Ramos (cell line): ENCODE measurements around the gene PARP6.

Source experiments
- in situ Hi-C: fragments of 300-500 bp; cut with MboI; formaldehyde crosslinking; loops from one replicate; pipeline ENCODE4 v1.14.3; 2022; ENCODE audit warnings: low sequenced_read_pairs; ENCODE audit not compliant: unreplicated experiment

The PARP6 gene, protein sequence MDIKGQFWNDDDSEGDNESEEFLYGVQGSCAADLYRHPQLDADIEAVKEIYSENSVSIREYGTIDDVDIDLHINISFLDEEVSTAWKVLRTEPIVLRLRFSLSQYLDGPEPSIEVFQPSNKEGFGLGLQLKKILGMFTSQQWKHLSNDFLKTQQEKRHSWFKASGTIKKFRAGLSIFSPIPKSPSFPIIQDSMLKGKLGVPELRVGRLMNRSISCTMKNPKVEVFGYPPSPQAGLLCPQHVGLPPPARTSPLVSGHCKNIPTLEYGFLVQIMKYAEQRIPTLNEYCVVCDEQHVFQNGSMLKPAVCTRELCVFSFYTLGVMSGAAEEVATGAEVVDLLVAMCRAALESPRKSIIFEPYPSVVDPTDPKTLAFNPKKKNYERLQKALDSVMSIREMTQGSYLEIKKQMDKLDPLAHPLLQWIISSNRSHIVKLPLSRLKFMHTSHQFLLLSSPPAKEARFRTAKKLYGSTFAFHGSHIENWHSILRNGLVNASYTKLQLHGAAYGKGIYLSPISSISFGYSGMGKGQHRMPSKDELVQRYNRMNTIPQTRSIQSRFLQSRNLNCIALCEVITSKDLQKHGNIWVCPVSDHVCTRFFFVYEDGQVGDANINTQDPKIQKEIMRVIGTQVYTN

DNA sequence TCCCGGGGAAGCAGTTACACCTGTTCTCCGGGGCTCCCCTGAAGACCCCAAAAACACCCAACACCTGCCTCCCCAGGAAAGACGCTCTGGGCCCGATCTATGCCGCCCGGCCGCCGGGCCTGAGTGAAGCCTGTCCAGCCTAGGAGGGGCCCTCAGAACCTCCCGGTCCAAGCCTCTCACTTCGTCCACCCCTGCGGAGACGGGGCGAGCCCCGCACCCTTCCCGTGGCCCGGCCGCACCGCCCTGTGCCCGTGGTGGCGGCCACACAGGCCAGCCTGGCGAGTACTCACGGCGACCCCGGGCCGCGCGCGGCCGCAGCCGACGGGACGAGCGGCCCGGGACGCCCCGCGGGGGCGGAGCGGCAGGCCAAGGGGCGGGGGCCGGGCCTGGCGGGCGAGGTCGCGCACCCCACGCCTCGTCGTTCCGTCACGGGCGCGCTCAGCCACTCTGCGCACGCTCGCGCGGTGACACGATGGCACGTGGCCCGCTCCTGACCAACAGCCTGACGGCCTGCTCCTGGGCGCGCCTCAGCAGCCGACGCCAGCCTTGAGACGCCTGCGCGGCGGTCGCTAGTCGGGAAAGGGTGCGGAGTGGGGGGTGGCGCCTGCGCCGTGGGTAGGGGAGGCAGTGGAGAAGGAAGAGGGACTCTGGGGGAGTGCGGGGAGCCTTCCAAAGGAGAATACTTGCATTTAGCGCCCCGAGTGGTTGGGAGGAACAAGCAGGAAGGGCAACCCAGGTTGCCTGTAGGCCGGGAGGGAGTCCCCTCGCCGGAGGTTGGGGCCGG lies at the start of gene PARP6:
Gene PARP6 (minus strand): TSS at position 342 of the 784 bp plus-strand sequence. CDS start 5,077 bp downstream, outside the sequence.
- in situ Hi-C loops = no loop called here

DNA sequence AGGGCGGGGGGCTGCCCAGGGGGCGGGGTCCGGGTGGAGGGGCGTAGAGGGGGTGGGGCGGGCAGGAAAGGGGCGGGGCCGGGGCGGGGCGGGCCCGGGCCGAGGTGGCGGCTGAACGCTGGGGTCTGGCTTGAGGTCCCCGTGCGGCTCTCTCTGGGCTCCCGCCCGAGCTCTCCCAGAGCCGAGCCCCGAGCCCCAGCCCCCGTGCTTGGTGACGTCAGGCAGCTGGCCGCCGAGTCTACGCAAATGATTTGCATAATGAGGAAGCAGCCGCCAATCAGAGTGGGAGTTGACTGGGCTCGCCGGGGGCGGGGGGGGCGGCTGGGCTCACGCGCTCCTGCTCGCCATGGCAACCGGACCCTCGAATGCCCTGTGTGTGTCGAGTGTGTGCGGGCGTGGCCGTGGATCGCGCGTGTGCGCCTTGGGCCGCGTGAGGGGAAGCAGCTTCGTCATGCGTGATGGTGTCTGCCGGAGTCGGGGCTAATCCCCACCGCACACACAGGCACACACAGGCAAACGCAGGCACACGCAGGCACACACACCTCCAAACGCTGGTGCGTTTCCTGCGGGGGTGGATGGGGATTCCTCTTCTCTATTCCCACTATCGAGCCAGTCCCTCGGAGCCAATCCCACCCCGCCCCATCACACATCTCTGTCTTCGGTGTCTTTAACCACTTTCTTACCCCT lies 47.8 kb upstream of the PARP6 start, which contains the start of gene CELF6:
Gene CELF6 (minus strand): TSS at position 173 of the 687 bp plus-strand sequence. CDS start 283 bp downstream, outside the sequence.
- in situ Hi-C loops = no loop called here

DNA sequence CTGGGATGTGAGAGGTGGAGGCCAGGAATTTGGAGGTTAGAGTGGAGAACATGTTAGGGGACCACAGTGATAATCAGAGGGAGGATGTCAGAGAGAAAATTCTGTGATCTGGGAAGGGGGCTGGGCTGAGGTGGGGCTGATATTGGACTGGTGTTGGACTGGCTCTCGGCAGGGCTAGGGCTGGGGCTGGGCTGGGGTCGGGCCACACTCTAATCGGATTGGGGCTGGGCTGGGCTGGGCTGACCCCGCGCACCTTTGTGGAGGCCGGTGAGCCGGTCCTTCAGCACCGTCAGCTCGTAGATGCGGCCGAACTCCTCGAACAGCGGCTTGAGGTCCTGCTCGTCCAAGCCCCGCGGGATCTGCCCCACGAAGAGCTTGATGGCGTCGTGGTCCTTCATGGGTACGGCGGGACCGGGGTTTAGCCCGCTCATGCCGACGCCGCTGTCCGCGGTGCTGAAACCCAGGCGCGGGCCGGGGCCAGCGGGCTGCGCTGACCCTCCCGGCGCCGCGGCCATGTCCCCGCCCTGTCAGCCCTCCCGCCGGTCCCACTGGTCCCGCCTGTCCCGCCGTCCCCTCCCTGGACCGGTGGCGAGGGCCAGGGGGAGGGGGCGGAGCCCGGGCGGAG lies 47.1 kb upstream of the PARP6 start:
- in situ Hi-C loops = no loop called here

DNA sequence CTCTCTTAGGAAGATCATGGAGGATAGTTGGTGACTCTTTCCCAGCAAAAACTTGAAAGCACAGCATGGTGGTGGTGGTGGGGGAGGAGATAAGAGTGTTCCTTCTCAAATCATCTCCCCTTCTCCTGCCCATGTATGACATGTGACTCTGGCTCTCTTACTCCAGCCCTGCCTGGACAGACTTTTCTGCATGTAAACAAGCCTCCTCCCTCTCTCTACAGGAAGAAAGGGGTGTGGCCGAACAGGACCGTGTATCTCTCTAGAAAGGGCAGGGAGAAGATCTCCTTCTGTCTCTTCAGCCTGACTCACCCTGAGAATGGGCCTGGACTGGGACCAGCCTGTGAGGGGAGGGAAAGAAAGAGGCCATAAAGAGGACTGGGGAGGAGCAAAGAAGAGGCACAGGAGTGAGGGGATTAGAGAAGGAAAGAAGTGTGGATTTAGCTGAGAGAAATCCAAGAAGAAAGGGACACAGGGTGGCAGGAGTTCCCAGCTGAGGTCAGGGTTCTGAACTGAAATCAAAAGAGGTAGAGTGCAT lies 46.1 kb upstream of the PARP6 start:
- in situ Hi-C loops = no loop called here

DNA sequence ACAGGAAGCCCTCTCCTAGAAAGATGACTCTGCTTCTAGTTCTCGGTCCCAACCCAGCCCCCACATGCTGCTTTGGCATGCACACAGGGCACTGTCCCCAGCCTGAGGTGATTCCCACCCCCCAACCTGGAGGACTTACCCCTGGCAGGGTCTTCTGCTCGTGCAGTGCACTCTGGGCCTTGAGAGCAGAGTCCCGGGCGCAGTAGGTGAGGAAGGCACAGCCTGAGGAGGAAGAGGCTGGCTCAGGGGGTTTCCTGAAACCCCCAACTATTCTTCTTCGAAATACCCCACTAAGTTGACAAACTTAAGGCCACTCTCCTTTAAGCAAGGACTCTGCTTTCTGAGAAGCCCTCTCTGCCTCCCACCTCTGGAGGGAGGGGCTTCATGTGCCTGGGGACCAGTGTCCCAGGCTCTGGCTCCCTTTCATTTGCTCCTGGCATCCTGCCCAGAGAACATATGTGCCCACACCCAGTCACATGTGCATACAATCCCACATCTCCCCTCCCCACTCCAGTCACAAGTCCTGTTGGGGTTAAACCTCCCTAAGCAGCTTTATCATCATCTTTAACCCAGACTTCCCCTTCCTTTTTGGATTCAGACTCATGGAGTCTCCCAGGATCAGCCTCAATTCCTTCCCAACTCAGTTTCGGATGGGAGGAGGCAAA lies 43.5 kb upstream of the PARP6 start:
- in situ Hi-C loops = no loop called here

DNA sequence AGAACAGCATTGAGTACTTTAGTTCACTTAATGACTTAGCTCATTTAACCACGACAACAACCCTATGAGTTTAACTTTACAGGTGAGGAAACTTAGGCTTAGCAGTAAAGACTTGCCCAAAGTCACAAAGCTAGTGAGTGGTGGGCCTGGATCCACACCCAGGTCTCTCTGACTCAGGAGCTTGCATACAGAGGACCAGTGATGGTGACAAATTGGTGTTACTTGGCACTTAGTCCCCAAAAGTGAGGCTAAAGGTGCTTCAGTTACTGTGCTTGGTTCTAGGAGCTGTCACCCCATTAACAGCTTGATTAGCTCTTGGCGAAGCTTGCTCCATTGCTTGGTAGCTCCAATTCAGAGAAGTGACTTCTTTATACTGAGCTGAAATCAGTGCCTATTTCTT lies 41.5 kb upstream of the PARP6 start:
- in situ Hi-C loops = no loop called here

DNA sequence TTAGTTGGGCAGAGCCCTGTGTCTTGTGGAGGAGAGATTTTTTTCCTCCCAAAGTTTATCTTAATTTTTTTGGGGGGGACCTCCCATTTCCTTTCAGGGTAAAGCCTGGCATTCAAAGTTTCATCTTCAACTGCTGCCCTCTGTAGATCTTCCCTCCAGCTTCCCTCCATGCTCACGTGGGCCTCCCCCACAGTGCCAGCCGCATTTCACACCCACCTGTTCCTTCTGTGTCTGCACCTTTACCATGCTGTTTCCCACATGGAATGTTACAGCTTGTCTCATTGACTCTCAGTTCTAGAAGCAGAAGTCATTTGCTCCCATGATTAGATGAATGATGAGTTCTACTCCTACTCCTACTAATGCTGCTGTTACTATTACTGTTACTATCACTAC lies 41.1 kb upstream of the PARP6 start:
- in situ Hi-C loops = no loop called here

DNA sequence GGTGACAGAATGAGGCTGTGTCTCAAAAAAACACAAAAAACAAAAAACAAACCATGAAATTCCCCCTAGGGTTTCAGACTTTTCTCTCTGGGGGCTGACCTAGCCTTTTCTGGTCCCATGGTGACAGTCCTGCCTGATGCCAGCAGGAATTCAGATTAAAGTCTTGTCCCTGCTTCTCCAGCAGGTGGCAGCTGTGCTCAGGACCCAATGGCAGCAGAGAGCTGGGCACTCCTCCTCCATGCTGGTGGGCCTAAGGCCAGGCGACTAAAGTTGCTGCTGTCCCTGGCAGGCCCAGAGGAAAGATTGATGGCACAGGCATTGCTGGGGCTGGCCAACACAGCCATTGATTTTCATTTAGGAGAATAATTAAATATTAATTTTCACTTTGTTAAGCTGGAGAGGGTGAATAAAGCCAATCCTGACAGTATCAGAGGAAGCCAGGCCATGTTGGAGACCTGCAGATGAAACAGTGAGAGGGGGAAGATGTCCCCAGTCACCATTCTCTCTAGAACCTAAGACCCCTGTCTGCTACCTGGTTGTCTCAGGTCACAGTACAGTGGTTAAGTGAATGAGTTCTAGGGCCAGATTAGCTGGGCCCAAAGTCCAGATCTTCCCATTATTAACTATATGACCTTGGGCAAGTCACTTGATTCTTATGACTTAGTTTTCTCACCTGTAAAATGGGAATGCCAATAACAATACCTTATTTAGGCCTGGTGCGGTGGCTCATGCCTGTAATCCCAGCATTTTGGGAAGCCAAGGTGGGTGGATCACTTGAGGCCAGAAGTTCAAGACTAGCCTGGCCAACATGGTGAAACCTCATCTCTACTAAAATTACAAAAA lies 40.5 kb upstream of the PARP6 start:
- in situ Hi-C loops = no loop called here

DNA sequence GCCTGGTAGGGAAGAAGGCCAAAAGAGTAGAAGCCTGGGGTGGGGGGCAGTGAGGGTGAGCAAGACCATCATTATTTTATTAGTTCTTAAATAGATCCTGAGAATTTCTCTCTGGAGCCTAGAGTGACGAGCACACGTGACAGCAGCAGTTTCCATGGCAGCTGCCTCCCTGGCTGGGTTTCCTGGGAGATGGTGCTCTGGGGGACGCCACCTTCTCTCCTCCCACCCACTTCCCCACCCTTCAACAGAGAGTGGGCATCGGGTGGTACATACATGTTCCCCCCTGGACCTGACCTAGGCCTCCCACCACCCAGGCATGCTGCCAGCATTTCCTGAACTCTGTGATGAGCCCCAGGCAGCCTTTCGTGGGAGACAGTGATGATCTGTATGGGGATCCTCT lies 34.7 kb upstream of the PARP6 start:
- in situ Hi-C loops = no loop called here

DNA sequence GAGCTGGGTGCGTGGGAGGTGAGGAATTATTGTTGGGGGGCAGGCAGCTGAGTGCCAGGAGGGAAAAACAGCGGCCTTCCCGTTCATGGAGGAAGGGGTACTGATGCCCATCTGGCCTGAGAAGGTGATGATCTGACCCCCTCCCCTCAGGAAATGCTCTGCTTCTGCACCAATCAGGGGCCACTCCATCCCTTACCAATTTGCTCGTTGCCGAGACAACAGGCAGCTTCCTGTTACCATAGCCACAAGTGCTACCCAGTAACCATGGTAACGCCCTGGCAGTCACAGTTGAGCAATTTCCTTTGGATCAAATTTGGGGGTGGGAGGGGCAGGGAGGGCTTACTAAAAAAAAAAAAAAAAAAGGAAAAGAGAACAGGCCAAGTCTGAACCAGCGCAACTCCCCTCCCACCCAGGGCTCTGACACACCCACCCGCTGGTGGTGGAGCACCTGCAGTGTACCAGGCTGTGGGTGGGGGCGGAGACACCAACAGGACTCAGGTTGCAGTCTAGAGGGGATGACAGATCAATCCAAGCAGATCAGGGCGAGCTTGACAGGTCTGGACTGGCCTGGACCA lies 33.9 kb upstream of the PARP6 start:
- in situ Hi-C loops = no loop called here

DNA sequence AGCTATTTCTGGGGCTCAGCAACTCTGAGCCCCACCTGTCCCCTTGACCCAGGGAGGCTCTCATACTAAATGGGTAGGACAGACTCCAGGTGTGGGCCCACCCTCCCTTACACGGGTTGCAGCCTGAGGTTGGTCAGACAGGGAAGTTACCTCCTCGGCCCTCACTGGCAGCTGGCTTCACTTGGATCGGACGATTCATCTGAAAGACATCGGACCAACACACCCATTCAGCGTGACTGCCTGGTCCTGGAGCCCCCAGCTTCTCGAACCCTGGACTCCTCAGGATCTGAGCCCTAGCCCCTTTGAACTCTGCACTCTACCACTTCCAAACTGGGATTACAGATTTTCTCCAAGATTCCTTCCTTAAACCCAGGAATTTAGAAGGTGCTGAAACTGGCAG lies 32.2 kb upstream of the PARP6 start:
- in situ Hi-C loops = no loop called here

DNA sequence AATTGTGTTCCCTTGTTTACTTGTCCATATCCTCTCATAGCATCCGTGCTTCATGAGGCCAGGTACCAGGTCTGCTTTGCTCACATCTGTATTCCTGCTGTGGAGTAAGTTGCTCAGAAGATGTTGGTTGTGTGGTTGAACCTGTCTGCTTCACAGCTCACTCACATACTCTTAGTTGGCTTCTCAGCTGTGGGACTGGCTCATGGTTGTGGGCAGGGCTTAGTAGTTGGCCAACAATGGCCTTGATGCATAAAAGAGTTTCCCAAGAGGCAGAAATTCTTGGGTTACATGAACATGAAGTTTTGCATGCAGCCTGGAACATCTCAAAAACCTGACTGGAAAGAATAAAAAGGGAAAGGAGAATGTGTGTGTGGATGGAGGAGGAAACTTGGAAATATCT lies 30.6 kb upstream of the PARP6 start:
- in situ Hi-C loops = no loop called here

DNA sequence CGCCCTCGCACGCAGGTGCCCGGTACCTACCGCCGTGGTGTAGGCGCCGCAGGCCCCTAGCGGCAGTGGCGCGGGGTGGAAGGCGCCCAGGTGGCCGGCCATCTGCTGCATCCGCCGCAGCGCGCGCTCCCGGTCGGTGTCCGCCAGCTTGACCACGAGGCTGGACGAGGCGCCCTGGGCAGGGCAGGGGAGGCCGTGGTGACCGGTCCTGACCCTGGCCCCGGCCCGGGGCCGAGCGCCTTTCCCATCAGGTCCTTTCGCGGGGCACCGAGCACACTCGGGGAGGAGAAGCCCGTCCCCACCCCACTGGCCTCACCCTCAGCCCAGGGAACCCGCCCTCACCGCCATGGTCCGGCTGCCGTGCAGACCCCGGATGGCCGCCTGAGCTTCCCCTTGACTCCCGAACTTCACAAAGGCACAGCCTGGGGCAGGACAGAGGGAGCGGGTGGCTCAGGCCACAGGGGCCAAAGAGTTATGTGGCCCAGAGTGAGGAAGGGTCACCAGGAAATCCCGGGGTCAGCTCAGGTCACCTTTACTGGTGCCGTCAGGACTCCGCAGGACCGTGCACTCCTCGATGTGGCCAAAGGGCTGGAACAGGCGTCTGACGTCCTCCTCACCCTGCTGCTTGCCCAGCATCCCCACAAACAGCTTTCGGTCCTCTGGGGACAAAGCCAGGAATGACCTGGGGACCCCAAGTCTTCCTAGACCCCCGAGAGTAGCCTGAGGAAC lies 17.4 kb upstream of the PARP6 start:
- in situ Hi-C loops = no loop called here

DNA sequence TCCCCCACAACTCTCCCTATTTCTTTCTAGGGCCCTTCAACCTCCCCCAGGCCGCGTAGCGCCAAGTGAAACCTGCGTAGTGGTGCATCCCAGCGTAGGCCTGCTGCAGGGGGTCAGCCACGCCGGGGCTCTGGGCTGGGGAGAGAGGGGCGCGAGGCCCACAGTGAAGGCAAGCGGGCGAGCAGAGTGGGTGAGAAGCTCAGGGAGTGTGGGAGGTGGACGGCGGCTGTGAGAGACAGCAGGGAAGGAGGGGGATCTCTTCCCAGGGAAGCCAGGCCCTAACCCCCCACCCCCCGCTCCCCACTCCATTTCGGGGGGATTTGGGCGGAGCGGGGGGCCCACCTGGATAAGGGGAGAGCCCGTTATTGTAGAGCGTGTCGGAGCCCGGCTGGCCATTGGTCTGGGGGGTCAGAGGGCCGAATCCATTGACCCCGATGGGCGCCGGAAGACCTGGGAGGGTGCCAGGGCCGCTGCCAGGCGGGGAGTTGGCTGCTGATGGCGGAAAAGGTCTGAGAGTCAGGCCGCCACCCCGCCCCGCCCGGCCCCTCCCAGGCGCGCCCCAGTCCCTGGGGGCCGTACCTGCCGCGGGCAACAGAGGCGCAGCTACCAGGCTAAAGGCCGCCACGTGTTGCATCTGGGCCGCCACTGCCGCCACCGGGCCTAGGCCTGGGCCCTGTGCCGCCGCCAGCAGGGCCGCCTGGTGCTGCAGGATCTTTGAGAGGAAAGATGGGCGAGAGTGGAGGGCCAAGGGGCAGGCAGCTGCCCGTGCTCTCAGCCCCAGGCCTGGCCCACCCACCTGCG lies 16.6 kb upstream of the PARP6 start:
- in situ Hi-C loops = no loop called here

DNA sequence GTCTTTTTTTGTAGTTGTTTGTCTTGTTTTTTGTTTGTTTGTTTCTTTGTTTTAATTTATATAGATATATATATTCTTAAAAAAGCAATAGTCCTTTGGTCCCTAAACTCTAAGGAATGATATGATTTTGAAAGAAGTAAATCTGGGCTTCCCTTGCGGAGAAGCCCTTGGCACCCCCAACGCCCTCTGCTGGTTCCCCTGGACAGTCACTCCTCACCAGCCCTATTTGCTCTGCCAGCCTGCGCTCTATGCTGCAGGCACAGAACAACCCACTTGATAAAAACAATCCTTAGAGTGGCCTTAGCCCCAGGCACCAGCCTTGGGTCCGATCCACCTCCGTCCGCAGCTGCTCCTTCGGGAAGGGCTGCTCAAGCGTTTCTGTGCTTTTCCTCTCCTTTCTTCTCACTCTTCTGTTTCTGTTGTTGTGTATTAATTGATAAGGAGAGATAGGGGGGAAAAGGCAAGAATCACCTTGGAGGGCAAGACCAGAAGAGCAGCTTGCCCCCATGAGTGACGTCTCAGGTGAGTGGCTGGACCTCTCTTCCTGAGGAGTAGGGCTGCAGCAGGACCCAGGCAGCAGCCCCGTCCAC lies 13.7 kb upstream of the PARP6 start:
- in situ Hi-C loops = no loop called here

DNA sequence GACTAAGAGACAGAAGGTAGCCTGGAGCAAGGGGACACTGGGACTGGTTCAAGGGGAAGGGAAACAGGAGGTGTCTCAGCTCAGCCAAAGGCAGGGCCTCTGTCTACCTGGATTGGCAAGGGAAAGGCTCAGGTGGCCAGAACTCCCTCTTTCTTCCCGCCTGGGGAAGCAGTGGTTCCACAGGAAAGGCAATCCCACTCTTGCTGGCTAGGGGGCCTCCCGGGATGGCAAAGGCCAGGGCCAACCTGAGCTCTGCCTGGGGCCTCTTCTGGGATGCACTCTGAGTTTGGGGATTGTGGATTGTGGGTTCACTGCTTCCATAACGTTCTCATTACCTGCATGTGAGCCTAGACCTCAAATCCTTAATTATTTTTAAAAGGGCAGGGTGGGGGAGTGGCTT lies 13.0 kb upstream of the PARP6 start:
- in situ Hi-C loops = no loop called here
